PFSK-1 (cell line): ENCODE results near the gene OAF.

Source experiments
- FOXP2 ChIP-seq: optimal IDR thresholded peaks from 2 replicates; pipeline ENCODE3; 2011; ENCODE audit warnings: borderline replicate concordance, control low read depth, inconsistent platforms; ENCODE audit not compliant: insufficient read depth; ENCODE audit errors: extremely low read length, extremely low read depth
- POLR2AphosphoS5 ChIP-seq: IDR thresholded peaks from 2 replicates; pipeline ENCODE4 v1.6.1; 2012; ENCODE audit warnings: low read depth, mild to moderate bottlenecking, control low read depth, low read length, moderate library complexity
- SIN3A ChIP-seq: IDR thresholded peaks from 2 replicates; pipeline ENCODE4 v1.6.1; 2012; ENCODE audit warnings: mild to moderate bottlenecking, low read length, moderate library complexity, borderline replicate concordance; ENCODE audit not compliant: insufficient read depth
- TAF1 ChIP-seq: IDR thresholded peaks from 2 replicates; pipeline ENCODE4 v1.6.1; 2012; ENCODE audit warnings: low read length, control low read depth, borderline replicate concordance; ENCODE audit not compliant: insufficient read depth
- TF ChIP-seq, protein P1 (sequence below), 2 experiments: IDR thresholded peaks; 2 replicates each; pipeline versions ENCODE4 v1.6.1 to v1.8.0; 2011 to 2012; ENCODE audit warnings: low read depth in 2 of 2, low read length in 2 of 2, control low read depth in 1 of 2, inconsistent platforms in 1 of 2, mild to moderate bottlenecking in 1 of 2, moderate library complexity in 1 of 2; ENCODE audit not compliant: insufficient read depth in 1 of 2

DNA sequence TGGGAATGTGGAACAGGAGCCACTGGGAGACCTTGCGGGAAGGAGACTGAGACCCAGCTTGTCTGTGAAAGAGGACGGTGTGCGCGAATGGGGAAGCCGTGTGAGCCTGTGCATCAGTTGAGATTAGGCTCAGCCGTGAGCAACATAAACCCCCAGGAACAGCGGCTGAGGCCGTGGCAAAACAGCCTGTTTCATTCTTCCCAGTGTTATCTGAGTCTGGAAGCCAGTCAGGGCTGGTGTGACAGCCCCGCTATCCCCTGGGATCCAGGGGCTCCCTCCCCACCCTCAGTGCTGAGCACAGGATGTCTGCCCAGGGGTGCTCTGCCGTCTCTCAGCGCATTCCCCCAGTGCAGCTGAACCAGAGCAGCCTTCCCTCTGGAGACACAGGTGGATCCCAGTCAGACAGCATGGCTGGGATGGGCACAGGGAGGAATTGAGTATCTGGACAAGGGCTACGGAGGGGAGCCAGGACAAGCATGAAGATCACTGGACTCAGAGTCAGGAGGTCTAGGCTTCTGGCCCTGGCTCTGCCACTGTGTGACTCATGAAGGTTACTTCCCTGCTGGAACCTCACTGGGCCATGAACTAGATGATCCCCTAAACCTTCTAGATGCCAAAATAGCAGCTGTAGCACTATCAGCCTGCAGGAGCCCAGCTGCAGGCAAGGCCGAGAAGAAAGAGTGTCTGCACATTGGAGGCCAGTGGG lies 8.6 kb downstream of the OAF start:
- no peak for TF ChIP-seq TAF1
- TF ChIP-seq SIN3A = no peak
- TF ChIP-seq POLR2AphosphoS5 = no peak
- TF ChIP-seq, protein P1, sequence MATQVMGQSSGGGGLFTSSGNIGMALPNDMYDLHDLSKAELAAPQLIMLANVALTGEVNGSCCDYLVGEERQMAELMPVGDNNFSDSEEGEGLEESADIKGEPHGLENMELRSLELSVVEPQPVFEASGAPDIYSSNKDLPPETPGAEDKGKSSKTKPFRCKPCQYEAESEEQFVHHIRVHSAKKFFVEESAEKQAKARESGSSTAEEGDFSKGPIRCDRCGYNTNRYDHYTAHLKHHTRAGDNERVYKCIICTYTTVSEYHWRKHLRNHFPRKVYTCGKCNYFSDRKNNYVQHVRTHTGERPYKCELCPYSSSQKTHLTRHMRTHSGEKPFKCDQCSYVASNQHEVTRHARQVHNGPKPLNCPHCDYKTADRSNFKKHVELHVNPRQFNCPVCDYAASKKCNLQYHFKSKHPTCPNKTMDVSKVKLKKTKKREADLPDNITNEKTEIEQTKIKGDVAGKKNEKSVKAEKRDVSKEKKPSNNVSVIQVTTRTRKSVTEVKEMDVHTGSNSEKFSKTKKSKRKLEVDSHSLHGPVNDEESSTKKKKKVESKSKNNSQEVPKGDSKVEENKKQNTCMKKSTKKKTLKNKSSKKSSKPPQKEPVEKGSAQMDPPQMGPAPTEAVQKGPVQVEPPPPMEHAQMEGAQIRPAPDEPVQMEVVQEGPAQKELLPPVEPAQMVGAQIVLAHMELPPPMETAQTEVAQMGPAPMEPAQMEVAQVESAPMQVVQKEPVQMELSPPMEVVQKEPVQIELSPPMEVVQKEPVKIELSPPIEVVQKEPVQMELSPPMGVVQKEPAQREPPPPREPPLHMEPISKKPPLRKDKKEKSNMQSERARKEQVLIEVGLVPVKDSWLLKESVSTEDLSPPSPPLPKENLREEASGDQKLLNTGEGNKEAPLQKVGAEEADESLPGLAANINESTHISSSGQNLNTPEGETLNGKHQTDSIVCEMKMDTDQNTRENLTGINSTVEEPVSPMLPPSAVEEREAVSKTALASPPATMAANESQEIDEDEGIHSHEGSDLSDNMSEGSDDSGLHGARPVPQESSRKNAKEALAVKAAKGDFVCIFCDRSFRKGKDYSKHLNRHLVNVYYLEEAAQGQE (IDR thresholded peaks at IDR 0.05; ENCODE audit: insufficient read depth in 1 of 2, low read depth in 2 of 2, low read length in 2 of 2) = no peak
- no peak for TF ChIP-seq FOXP2
